GM21723 (cell line): ENCODE measurements around the gene C4B.

ENCODE experiments used
- ATAC-seq: cut with Tn5 transposase; IDR thresholded peaks from one replicate; pipeline ENCODE4 v1.9.1; 2021; ENCODE audit warnings: mild to moderate bottlenecking, moderate library complexity; ENCODE audit not compliant: unreplicated experiment

The C4B gene

DNA sequence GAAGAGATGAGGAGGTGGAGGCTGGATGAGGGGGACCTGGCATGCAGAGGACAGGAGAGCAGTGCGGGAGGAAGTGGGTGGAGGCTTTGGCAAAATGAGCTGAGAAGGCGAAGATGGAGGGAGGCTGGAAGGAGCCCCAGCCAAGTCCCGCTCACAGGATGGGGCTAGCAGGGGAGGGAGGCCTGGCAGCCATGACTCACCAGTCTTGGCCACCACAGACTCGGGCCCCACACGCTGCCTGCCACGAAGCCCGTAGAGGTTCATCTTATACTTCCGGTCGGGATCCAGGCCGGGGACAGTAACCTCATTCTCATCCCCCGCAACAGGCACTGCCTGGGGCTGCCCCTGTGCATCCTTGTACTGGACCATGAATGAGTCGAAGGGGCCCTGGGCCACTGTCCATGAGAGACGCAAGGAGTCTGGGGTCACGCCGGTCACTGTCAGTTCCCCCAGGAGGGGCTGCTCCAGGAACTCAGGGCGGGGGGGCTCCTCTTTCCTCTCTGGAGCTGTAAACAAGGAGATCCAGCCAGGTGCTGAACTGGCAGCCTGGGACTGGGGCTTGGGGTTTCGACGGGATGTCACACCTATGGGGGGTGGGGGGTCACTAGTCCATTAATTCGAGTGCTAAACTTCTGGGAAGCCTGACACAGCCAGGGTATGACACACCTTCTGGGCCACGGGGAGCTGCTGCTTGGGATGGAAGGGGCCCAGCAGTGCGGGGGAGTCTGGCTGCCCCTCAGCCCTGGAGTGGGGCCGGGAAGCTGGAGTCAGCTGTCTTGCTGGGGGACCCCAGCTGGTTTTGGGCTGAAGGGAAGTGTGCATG, 66.8 kb downstream of the C4B start:
- no peak for ATAC-seq

DNA sequence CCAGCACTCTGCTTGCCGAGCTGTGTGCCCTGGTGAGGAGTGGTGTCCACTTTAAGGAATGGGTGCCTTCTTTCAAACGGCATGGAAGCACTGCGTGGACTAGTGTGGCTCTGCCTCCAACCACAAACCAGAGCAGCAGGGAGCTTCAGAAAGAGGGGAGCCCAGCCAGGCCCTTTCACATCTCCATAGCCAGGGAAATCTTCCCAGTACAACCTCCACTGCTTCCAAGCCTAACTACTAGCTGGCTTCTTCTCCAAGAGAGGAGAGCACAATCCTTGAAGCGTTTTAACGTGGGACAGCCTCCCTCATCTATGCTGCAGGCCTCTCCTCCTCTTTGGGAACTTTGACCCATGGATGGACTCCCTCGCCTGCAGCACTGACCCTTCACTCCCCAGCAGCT, 67.9 kb downstream of the C4B start:
- no peak for ATAC-seq

DNA sequence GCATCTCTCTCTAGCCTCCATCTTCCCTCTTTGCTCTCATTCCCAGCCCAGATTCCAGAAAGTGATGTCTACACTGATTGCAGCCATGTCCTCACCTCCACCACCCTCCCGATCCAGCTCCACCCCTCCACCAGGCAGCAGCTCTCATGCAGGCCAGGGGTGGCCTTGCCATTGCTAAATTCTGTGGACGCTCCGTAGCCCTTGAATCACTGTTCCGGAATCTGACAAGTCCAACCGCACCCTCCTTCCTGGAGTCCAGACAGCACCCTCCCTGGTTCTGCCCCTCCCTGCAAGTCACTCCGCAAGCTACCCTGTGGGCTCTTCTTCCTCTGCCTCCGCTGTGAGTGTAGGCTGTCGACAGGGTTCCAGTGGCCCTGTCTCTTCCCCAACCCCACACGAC, 68.3 kb downstream of the C4B start:
- no peak for ATAC-seq

DNA sequence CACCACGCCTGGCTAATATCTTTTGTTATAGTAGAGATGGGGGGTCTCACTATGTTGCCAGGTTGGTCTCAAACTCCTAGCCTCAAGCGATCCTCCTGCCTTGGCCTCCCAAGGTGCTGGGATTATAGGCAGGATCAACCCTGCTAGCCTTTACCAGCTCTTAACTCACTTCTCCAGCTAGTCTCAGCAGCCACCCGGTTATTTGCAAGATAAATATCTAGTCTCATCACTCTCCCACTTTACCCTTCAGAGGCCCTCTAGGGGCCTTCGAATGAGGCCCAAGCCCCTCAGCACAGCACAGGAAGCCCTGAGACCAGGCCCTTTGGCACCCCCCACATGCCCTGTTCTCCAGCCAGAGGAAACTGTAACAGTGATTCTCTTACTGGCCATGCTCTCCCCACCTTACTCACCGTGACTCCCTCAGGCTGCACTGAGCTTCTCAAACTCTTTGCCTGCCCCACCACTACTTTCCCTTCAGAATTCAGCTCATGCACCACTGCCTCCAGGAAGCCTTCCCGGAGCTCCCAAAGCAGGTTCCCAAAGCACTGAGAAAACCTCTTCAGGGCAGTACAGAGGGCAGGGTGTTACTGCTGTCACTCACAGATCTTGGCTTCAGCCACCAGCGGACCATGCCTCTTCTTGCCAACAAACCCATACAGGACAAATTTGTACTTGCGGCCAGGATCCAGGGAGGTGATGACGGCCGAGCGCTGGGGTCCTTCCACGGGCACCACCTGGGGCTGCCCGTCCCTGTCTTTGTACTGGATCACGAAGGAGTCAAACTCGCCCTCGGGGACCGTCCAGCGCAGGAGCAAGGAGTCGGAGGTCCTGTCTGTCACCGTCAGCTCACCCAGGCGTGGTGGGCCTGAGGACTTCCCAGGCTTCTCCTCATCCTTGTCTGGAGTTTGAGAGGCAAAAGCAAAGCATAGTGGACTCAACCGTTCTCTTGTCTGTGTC, 69.5 kb downstream of the C4B start:
- ATAC-seq = no peak

DNA sequence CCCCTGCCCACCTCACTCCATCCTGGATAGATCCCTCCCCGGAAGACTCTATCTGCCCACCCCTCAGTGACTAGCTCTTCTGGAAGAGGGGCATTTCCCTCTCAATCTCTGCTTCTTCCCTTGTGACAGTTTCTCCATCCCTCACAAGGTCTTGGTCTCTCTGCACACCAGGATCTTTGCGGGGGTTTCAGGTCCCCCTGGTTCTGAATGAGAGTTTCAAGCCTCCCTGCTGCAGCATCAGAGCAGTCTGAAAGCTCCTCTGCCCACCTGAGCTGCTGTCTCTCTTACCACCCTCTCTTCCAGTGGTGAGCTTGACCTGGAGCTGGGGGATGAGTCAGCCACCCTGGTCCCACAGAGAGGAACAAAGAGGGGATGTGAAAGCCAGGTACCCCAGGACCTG, 70.2 kb downstream of the C4B start:
- no peak for ATAC-seq
